GM13977 (cell line): ENCODE measurements around the gene LRRFIP2.

Experiments
- DNase-seq: peaks from one replicate; pipeline ENCODE4 v3.0.0; 2012; ENCODE audit warnings: low spot score
- in situ Hi-C: fragments of 300-500 bp; cut with MboI; formaldehyde crosslinking; loops from one replicate; pipeline ENCODE4 v1.12.0; 2022; ENCODE audit warnings: low sequenced_read_pairs, low pct_unique_long_range_greater_than_20kb, mixed read lengths, inconsistent platforms; ENCODE audit not compliant: unreplicated experiment
- TF ChIP-seq, protein P1 (sequence below): IDR thresholded peaks from 2 replicates; pipeline ENCODE4 v1.5.1; 2012; ENCODE audit warnings: mild to moderate bottlenecking, control low read depth; ENCODE audit not compliant: insufficient read depth; ENCODE audit errors: extremely low read depth, missing control alignments

Gene LRRFIP2

DNA sequence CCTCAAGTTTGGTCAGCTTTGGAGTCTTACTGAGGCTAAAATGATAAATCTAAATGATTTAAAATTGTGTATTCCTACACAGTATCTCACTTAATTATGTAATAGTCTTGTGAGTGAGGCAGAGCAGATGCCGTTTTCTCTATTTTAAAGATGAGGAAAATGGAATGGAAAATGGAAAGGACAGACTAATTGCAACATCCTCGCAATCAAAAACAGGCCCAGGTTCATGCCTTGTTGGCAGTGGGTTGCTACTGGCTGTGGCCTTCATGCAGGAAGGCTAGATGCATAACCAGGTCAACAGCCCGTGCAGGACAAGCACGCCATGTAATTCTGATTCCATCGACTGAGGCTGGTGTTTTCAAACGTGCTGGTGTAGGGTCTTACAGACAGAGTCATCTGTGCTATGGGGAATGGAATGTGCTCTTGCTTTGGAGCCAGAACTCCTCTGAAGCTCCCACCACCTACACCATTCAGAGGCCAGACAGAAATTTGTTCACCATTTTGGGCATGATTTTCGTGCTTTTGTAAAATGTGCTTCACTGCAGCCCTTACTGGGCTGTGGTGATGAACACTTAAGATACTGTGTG is 143.2 kb downstream of the LRRFIP2 start:
- in situ Hi-C loops: no loop called here
- DNase-seq: no peak
- TF ChIP-seq, protein P1, sequence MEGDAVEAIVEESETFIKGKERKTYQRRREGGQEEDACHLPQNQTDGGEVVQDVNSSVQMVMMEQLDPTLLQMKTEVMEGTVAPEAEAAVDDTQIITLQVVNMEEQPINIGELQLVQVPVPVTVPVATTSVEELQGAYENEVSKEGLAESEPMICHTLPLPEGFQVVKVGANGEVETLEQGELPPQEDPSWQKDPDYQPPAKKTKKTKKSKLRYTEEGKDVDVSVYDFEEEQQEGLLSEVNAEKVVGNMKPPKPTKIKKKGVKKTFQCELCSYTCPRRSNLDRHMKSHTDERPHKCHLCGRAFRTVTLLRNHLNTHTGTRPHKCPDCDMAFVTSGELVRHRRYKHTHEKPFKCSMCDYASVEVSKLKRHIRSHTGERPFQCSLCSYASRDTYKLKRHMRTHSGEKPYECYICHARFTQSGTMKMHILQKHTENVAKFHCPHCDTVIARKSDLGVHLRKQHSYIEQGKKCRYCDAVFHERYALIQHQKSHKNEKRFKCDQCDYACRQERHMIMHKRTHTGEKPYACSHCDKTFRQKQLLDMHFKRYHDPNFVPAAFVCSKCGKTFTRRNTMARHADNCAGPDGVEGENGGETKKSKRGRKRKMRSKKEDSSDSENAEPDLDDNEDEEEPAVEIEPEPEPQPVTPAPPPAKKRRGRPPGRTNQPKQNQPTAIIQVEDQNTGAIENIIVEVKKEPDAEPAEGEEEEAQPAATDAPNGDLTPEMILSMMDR: no peak

GRCh38 chr3:37030588-37030987 is 143.8 kb downstream of the LRRFIP2 start:
- in situ Hi-C loops: no loop called here
- TF ChIP-seq, protein P1: no peak

DNA sequence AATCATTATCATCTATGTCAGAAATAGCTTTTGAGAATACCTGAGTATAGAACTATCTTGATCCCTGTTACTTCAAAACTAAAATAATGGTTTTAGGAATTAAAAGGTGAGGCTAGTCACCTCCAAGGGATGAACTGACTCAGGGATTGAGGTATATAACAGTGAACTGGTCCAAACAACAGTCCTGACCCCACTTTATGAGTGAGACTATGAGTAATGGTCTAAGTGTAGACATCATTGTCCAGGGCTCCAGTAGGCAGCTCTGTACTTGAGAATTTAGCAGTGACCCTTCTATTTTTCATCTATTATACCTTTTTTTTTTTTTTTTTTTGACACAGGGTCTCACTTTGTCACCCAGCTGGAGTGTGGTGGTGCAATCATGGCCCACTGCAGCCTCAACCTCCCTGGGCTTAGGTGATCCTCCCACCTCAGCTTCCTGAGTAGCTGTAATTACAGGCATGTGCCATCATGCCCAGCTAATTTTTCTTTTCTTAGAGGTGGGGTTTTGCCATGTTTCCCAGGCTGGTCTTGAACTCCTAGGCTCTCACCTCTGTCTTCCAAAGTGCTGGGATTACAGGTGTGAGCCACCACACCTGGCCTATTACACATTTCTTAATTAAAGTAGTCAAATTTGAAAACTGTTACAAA is 144.7 kb downstream of the LRRFIP2 start:
- in situ Hi-C loops: no loop called here
- TF ChIP-seq, protein P1: no peak
- DNase-seq: no peak

More at GRCh38 chr3:37030588-37030987, 143.8 kb downstream of the LRRFIP2 start:
- no peak for DNase-seq

- in situ Hi-C loops: no loop called here
- TF ChIP-seq, protein P1: no peak
Measured at GRCh38 chr3:37029111-37029510, 145.3 kb downstream of the LRRFIP2 start.

GRCh38 chr3:37028329-37028728 is 146.1 kb downstream of the LRRFIP2 start:
- TF ChIP-seq, protein P1: no peak
- DNase-seq: no peak
- in situ Hi-C loops: no loop called here

More at GRCh38 chr3:37029111-37029510, 145.3 kb downstream of the LRRFIP2 start:
- no peak for DNase-seq

GRCh38 chr3:37026851-37027250 is 147.5 kb downstream of the LRRFIP2 start:
- TF ChIP-seq, protein P1: no peak
- no peak for DNase-seq
- in situ Hi-C loops: no loop called here
